Stimulated activated naive B cell treated with anti-CD40 and anti-IgM and Interleukin-4, amounts not matched to agents 10 μg/mL and 1 μg/mL and 100 μg/mL, for 72 hours (primary cell): ENCODE data around the gene ODAD4.

Source experiments
- ATAC-seq, 2 donors: fragments of 150-1000 bp; cut with Tn5 transposase; replicated peaks; 2 replicates each; pipeline ENCODE4 v1.10.0; 2021; ENCODE audit warnings: moderate library complexity in 1 of 2
- DNase-seq: peaks from one replicate; pipeline ENCODE4 v3.0.0; 2021
- H3K27ac Mint-ChIP-seq: one replicate; pipeline ENCODE4 v1.8.0; 2022; ENCODE audit warnings: mild to moderate bottlenecking, mixed read lengths
- H3K27me3 Mint-ChIP-seq, 2 donors: one replicate each; pipeline ENCODE4 v1.8.0; 2022; ENCODE audit warnings: mixed read lengths in 2 of 2
- H3K36me3 Mint-ChIP-seq, 2 donors: one replicate each; pipeline ENCODE4 v1.8.0; 2022; ENCODE audit warnings: mixed read lengths in 2 of 2, mild to moderate bottlenecking in 1 of 2
- H3K4me1 Mint-ChIP-seq, 2 donors: one replicate each; pipeline ENCODE4 v1.8.0; 2022; ENCODE audit warnings: mixed read lengths in 2 of 2, mild to moderate bottlenecking in 1 of 2
- H3K4me3 Mint-ChIP-seq, 2 donors: one replicate each; pipeline ENCODE4 v1.8.0; 2022; ENCODE audit warnings: mild to moderate bottlenecking in 2 of 2, mixed read lengths in 2 of 2, moderate library complexity in 1 of 2
- H3K9me3 Mint-ChIP-seq, 2 donors: one replicate each; pipeline ENCODE4 v1.8.0; 2022; ENCODE audit warnings: mixed read lengths in 2 of 2, mild to moderate bottlenecking in 1 of 2

The ODAD4 gene

GRCh38 chr17:41966463-41967140 lies 36.2 kb downstream of the ODAD4 start, which contains the start of gene CNP:
Gene CNP (plus strand): TSS chr17:41966795. CDS start chr17:41966885, 90 bp downstream.
- H3K27ac Mint-ChIP-seq = peak within 1 kb of the TSS; percentile 88
- peak; percentile 84 to 87 for ATAC-seq
- no peaks in the 10 kb centered on the region for H3K27me3 Mint-ChIP-seq
- peak within 1 kb of the TSS; percentile 77 to 89 for H3K4me3 Mint-ChIP-seq
- peaks cover 13 to 19% of the 10 kb centered on the region in 2 donors for H3K36me3 Mint-ChIP-seq
- peak; percentile 85 for DNase-seq
- peaks cover 19 to 54% of the 10 kb centered on the region in 2 donors for H3K4me1 Mint-ChIP-seq
- no peaks in the 10 kb centered on the region for H3K9me3 Mint-ChIP-seq

GRCh38 chr17:41967141-41967920 lies 36.9 kb downstream of the ODAD4 start:
- ATAC-seq (peak in 1 of 2 donors; percentile 8), DNase-seq (peak; percentile 11)
- Mint-ChIP-seq H3K4me1 (peaks cover 20 to 61% of the 10 kb centered on the region in 2 donors), H3K9me3 (no peaks in the 10 kb centered on the region), H3K27ac (peak overlapping the region; percentile 86), H3K27me3 (no peaks in the 10 kb centered on the region), H3K36me3 (peaks cover 14 to 22% of the 10 kb centered on the region in 2 donors), H3K4me3 (peak overlapping the region; percentile 77 to 81)

GRCh38 chr17:41967921-41968578 lies 37.6 kb downstream of the ODAD4 start:
- no peak for ATAC-seq
- peaks cover 17 to 26% of the 10 kb centered on the region in 2 donors for H3K36me3 Mint-ChIP-seq

GRCh38 chr17:41968676-41969075 lies 38.3 kb downstream of the ODAD4 start:
- Mint-ChIP-seq H3K36me3 (peaks cover 22 to 30% of the 10 kb centered on the region in 2 donors), H3K9me3 (no peaks in the 10 kb centered on the region), H3K4me3 (no peak overlapping the region), H3K27ac (peak overlapping the region; percentile 37), H3K4me1 (peaks cover 32 to 65% of the 10 kb centered on the region in 2 donors), H3K27me3 (no peaks in the 10 kb centered on the region)
- ATAC-seq (no peak), DNase-seq (no peak)

More at GRCh38 chr17:41967921-41968578, 37.6 kb downstream of the ODAD4 start:
- no peaks in the 10 kb centered on the region for H3K9me3 Mint-ChIP-seq
- no peak for DNase-seq
- peak overlapping the region; percentile 42 for H3K27ac Mint-ChIP-seq
- peaks cover 27 to 64% of the 10 kb centered on the region in 2 donors for H3K4me1 Mint-ChIP-seq
- H3K27me3 Mint-ChIP-seq = no peaks in the 10 kb centered on the region
- H3K4me3 Mint-ChIP-seq = peak overlapping the region; percentile 77 to 81

- Mint-ChIP-seq H3K4me1 (peaks cover 23 to 63% of the 10 kb centered on the region in 2 donors), H3K27ac (peak overlapping the region; percentile 59)
- DNase-seq = no peak
Observed at GRCh38 chr17:41970901-41971331, 40.5 kb downstream of the ODAD4 start.

GRCh38 chr17:41971721-41972523 lies 41.5 kb downstream of the ODAD4 start:
- Mint-ChIP-seq H3K4me3 (no peak overlapping the region), H3K9me3 (no peaks in the 10 kb centered on the region), H3K27me3 (no peaks in the 10 kb centered on the region), H3K27ac (peak overlapping the region; percentile 86), H3K4me1 (peaks cover 26 to 72% of the 10 kb centered on the region in 2 donors), H3K36me3 (peaks cover 35 to 46% of the 10 kb centered on the region in 2 donors)
- ATAC-seq = no peak
- no peak for DNase-seq

More at GRCh38 chr17:41970901-41971331, 40.5 kb downstream of the ODAD4 start:
- H3K27me3 Mint-ChIP-seq = no peaks in the 10 kb centered on the region
- ATAC-seq = no peak
- no peaks in the 10 kb centered on the region for H3K9me3 Mint-ChIP-seq
- H3K4me3 Mint-ChIP-seq = no peak overlapping the region
- H3K36me3 Mint-ChIP-seq = peaks cover 30 to 42% of the 10 kb centered on the region in 2 donors

- Mint-ChIP-seq H3K27me3 (no peaks in the 10 kb centered on the region), H3K9me3 (no peaks in the 10 kb centered on the region), H3K36me3 (peaks cover 35 to 53% of the 10 kb centered on the region in 2 donors), H3K4me1 (peaks cover 26 to 72% of the 10 kb centered on the region in 2 donors), H3K27ac (peak overlapping the region; percentile 86), H3K4me3 (peak overlapping the region in 1 of 2 donors; percentile 7)
- ATAC-seq = peak; percentile 87 to 90
- DNase-seq = peak; percentile 60
Observed at GRCh38 chr17:41972571-41973407, 42.4 kb downstream of the ODAD4 start.

- Mint-ChIP-seq H3K27ac (peak overlapping the region; percentile 86), H3K27me3 (no peaks in the 10 kb centered on the region), H3K4me1 (peaks cover 22 to 70% of the 10 kb centered on the region in 2 donors), H3K4me3 (peak overlapping the region in 1 of 2 donors; percentile 11), H3K36me3 (peaks cover 36 to 55% of the 10 kb centered on the region in 2 donors), H3K9me3 (no peaks in the 10 kb centered on the region)
- no peak for DNase-seq
- no peak for ATAC-seq
Observed at GRCh38 chr17:41973408-41973811, 43.0 kb downstream of the ODAD4 start.

- no peak for DNase-seq
- H3K27ac Mint-ChIP-seq = peak overlapping the region; percentile 63
- no peaks in the 10 kb centered on the region for H3K27me3 Mint-ChIP-seq
- ATAC-seq = no peak
- H3K36me3 Mint-ChIP-seq = peaks cover 37 to 52% of the 10 kb centered on the region in 2 donors
- no peak overlapping the region for H3K4me3 Mint-ChIP-seq
- H3K9me3 Mint-ChIP-seq = no peaks in the 10 kb centered on the region
- H3K4me1 Mint-ChIP-seq = peaks cover 22 to 65% of the 10 kb centered on the region in 2 donors
Observed at GRCh38 chr17:41974031-41974430, 43.6 kb downstream of the ODAD4 start.

GRCh38 chr17:41974658-41975057 lies 44.2 kb downstream of the ODAD4 start:
- Mint-ChIP-seq H3K27ac (peak overlapping the region; percentile 20), H3K36me3 (peaks cover 35 to 49% of the 10 kb centered on the region in 2 donors), H3K27me3 (no peaks in the 10 kb centered on the region), H3K9me3 (no peaks in the 10 kb centered on the region), H3K4me1 (peaks cover 22 to 64% of the 10 kb centered on the region in 2 donors), H3K4me3 (no peak overlapping the region)
- no peak for ATAC-seq
- DNase-seq = no peak

GRCh38 chr17:41975099-41976083 lies 45.0 kb downstream of the ODAD4 start:
- H3K4me1 Mint-ChIP-seq = peaks cover 22 to 64% of the 10 kb centered on the region in 2 donors
- peaks cover 39 to 46% of the 10 kb centered on the region in 2 donors for H3K36me3 Mint-ChIP-seq

More at GRCh38 chr17:41975099-41976083, 45.0 kb downstream of the ODAD4 start:
- H3K27ac Mint-ChIP-seq = peak overlapping the region; percentile 75
- H3K9me3 Mint-ChIP-seq = no peaks in the 10 kb centered on the region
- no peak overlapping the region for H3K4me3 Mint-ChIP-seq
- no peaks in the 10 kb centered on the region for H3K27me3 Mint-ChIP-seq
- no peak for DNase-seq
- no peak for ATAC-seq
